T-helper 2 cell (primary cell): Measurements from ENCODE around the gene TENM4.
A peak's percentile ranks its signal among the peaks of the same experiment; 100 is the strongest.

Experiments
- DNase-seq, 5 experiments: peaks; one replicate each; pipeline versions ENCODE4 v3.0.0 to v3.0.0-alpha.2; 2012 to 2022

Gene TENM4

DNA sequence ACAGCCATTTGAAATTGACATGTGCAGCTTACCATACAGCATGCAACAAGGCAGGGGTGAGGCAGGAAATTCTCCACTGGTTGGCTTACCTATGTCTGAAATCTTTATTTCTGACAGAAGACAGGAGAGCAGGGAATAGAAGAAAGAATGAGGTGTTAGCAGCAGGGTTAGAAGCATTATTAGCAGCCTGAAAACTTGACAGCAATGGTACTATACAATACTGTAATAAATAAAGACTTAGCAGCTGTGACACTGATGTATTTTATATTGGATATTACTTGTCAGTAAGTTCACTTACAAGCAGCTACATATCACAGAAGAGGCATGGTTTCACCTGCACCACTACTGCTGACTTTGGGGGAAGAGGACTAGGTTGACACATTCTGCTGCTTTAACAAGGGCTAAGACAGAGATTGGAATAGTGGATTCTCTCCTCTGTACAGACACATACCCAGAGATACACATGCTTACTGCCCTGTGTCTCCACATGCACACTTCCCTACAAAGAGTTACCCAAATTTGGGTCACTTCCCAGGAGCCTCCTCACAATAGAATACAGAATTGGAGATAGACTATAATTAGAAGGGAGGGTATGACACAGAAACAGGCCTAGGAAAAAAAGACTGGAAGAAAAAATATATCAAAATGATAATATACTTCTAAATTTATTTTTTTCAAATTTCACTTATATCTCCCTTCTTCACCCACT, 720.4 kb downstream of the TENM4 start:
- DNase-seq: no peak

DNA sequence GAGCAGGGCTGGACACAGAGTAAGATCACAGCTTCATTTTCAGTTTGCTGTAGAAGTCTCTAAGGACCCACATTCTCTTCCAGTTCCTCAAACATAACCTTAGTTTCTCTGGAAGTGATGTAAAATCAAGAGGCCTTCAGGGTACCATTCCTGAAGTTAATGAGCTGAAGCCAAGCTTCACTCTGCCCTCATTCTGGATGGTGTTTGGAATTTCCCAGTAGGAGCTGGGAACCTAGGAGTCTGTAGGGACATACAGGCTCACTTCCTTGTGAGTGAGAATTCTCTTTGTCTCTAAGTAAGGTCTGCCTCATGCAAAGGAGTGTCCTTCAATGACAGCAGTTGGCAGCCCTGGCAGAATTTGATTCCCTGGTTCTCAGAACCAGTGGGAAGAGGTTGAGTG, 723.8 kb downstream of the TENM4 start:
- DNase-seq: no peak

DNA sequence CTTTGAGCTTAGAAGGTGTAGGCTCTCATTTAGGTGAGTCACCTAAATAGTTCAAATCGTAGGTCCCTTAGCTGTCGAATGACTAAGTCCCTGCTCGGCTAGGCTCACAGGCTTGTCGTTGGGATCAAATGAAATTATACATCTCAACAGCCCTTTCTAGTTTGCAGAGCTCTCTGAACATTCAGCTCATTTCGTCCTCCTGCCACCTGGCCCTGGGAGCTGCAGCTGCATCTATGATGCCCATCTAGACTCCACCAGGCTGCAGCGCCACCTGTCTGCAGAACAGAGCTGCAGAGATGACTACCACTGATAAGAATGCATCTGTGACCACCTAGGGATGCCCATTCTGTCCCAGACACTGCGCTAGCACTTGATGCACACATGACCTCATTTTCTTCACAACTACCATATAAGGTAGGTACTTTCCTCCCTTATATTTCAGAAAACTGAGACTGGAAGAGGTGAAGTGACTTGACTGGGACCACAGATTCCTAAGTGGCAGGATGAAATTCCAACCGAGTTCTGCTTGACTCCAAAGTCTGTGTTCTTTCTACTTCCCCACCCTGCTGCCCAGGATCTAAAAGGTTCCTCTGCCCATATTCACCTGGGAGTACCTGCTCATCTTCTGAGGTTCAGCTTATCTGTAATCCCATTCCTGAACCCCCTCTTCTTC, 725.1 kb downstream of the TENM4 start:
- peak in 2 of 5 experiments; percentile 6 to 57 for DNase-seq

DNA sequence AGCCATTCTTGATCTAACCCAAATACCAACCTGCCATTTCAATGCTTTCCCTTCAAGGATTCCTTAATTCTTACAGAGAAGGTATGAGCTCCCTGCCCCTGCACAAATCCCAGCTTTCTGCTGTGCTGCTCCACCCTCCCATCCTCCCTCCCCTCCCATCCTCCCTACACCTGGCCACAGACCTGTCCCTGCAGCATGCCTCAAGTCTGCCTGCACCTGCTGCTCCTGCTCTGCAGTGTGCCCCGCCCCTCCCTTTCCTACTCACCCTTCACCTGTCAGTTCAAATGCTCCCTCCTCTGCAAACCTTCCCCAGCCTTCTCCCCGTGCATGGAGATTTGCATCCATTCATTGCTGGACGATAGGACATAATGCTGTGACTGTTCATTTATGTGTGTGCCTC, 726.3 kb downstream of the TENM4 start:
- DNase-seq: no peak

DNA sequence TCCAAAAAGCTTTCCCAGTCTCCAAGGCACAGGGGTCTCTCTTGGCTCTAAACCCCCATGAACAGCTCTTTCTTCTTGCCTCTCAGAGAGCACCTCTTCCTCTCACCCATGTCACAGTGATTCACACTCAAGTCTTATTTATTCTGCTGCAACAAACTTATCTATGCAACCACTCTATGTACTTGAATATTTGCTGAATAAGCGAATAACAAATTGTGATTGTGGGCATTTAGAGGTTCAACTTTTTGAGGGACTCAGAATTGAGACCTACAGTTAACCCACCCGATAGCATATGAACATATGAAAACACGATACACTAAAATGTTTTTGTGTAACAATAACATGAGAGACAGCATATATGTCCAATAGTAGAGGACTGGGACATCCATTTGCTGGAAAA, 729.1 kb downstream of the TENM4 start:
- no peak for DNase-seq

DNA sequence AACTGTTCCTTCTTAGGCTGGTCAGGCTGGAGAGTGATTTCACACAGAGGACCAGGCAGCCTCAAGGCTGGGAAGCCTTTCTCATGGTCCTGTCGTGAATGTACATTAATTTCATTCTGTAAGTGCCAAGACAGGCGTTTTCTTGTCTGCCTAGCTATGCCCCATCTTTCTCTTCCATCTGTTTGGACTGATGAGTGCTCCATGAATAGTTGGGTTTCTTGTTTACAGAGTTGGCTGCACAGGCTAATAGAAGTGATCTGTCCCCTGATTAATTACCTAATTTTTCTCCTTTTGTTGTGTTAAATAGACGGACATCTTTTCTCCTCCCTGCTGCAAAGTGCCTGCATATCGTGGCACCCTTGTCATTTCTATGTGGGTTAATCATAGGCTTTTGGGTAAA, 730.4 kb downstream of the TENM4 start:
- no peak for DNase-seq

DNA sequence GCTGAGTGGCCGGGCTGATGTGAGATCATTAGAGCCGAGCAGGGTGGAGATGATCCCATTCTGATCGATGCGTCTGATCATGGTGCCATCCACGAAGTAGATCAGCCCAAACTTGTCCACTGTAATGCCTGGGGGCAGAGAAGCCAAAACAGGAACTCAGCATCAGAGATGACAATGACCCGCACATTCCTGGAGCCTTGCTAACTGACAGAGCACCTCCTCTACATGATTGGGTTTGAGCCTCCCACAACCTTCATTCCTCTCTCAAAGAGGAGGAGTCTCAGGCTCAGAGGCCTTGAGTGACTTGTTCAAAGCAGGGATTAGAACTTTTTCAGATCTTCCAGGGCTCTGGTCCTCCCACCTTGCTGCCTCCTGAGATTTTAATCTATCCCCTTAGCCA, 732.4 kb downstream of the TENM4 start:
- DNase-seq: no peak

DNA sequence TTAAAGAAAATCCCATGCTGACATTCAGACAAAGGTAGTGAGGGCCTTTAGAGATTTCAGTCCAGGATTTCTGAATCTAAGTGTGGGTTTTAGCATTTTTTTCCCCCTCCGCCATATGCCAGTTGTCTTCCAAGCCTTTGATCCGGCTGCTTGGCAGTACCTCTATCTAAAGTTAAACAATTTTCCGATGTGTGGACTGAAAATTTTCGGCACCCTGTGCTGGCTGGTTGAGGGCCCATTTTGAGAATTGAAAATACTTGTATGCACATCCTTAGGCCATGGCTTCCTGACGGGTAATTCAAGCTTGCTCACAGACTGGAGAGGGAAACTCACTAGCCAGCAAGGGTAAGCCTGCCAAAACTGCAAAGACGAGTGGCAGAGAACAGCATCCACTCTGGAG, 734.3 kb downstream of the TENM4 start:
- DNase-seq: no peak

DNA sequence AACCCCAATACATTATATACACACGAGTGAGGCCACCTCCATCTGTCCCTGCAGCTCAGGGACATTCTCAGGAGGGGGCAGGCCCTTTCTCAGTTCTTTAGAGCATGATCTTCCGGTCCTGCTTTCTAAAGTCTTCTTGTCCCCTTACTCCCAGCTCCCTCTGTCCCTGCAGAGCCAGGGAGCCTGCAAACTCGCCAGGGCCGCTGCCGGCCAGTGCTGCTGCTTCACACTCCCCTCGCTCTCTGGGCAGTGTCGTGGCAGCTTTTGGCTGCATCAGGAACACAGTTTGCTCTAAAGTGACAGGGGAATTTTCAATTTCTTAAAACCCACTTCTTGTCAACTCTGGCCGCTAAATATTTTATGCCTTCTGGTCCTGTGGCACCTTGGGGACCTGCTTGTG, 736.0 kb downstream of the TENM4 start:
- DNase-seq: no peak

DNA sequence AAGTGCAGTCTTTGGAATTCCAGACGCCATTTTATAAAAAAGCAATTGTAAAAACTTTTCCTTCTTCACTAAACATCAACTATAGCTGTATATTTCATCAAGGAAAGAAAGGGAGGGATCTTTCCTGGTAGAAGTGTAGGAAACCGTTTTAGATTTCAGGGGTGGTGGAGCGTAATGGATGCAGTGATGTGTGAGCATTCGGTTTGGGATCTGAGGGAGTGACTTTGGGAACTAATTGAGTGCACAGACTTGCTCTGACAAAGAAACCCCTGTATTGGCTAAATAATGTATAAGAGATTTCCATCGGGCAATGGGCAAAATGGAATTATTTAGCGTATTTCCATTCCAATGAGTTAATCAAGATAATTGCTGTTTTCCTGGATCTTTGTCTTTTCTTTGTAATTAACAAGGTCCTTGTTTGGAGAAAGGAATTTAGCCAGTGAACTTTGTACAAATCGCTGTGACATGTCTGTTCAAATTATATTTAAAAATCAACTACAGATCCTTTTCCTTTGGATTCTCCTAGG, 741.2 kb downstream of the TENM4 start:
- DNase-seq: no peak

DNA sequence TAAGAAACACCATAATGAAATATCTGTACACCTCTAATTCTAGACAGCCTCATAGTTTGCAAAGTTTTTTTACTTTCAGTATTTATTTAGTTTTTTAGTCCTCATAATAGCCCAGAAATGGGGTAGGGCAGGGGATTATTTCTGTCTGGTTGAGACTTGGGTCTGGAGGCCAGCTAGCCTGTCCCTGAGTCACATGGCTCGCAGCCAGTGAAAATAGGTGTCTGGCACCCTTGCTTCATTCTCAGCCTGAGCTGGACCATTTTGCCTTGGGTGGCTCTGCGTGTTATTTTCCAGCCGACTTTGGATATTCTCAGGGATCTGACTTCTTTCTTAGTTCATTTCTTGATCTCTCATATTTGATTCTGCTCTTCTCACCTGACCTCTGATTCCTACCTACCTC, 742.2 kb downstream of the TENM4 start:
- no peak for DNase-seq

DNA sequence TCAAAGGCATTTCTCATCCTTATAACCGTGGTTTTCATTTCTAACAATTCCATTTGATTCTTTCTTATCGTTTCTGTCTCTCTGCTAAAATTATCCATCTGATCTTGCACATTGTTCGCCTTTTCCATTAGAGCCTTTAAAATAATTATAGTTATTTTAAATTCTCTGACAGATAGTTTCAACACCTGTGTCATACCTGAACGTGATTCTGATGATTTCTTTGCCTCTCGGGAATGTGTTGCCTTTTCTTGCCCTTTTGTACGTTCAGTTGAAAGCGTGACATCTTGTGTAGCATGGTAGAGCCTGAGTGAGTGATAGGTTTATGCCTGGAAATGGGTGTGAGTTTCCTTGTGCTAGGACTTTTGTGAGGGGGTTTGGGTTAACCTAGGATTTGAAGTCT, 744.7 kb downstream of the TENM4 start:
- DNase-seq: no peak

DNA sequence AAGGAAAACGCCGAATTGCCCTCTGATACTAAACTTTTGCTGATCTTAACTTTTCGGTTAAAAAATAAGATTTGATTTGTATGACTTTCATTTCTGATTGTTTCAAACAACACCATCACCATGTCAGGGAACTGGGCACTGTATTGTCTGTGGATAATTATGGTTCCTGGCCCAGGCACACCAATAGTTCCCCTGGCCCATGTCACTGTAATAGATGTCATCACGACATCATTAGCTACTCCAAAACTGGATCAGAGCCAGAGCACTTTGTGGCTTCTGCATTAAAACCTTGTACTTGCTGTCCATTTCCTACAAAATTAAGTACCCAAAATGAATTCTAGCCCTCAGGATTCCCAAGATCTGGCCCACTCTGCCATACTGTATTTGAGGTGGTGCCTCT, 746.7 kb downstream of the TENM4 start:
- DNase-seq: no peak

DNA sequence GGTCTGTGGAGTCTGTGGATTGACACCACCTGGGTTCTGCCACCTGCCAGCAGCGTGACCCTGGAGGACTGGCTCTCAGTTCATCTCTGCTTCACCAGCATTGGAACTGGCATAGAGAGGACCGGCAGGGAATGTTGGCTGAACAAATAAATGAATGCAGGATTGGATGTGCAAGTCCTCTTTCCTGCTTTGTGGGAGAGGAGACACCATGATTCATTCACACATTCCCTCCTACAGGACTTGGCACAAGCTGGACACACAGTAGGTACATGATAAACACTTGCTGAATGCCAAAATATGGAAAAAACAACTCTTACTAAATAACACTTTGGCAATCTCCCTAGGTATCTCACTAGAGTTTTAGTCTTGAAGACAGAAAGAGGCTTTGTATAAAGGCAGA, 749.6 kb downstream of the TENM4 start:
- DNase-seq: no peak

DNA sequence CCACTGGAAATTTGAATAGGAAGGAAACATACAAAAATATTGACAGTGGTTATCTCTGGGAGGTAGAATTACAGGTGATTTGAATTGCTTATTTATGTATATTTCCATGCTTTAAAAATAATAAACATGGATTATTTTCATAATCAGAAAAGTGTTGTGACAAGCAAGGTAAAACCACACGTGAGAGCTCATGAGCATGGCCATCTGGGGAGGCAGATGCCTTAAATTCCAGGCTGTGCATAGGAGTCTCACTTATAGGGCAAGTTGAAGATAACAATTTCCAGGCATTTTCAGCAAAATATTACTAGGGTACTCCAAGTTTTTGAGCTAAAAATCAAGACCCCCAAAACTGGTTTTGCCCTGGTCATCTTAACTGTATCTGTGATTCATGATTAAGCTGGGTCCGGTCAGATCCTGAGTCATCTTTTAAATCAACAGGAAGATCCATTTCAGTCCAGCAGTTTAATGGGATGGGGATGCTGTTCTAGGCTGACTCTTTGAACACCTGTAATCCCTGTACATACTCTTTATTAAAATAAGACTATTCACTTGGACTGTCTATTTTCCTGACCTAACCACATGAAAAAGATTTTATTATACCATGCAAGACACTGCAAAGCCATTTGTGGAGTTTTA, 750.4 kb downstream of the TENM4 start:
- DNase-seq: no peak

DNA sequence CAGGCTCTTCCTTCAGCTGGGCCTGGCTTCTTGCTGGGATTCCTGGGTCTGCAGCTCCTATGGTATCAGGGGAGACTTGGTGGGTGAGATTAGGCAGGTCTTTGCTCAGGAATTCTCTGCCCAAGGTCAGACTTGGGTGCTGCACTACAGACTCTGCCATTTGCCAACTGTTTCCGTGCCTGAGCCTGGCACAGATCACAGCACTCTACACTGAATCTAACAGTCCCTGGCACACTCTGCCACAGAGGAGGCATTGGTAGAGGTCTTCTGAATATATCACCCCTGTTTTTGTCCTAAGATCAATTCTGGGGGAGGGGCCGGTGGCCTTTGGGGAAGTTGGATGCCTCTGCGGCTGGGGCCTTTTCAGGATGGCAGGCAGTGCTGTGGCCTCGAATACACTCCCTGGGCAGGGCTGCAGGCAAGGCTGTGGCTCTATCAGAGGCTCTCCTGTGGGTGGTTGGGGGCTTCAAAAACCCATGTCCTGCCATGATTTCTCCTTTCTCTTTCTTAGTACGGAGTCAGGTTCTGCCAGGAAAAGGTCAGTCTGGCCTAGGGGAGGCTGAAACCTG, 751.2 kb downstream of the TENM4 start:
- no peak for DNase-seq

DNA sequence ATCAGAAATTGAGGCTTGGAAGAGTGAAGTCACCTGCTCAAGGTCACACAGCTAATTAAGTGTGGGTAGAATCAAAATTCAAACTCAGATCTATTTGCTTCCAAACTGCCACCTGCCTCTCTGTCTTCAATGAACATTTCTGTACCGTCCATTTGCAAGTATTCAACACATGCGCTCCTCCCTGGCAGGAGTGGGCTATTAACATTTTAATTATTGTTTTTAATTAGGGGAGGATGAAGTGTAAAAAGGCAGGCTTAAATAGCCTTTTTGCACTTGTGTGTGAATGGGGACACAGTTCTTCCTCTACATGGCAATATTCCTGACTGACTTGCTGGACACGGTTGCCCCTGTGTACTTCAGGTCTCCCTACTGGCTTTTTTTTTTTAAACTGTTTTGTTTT, 751.7 kb downstream of the TENM4 start:
- no peak for DNase-seq

DNA sequence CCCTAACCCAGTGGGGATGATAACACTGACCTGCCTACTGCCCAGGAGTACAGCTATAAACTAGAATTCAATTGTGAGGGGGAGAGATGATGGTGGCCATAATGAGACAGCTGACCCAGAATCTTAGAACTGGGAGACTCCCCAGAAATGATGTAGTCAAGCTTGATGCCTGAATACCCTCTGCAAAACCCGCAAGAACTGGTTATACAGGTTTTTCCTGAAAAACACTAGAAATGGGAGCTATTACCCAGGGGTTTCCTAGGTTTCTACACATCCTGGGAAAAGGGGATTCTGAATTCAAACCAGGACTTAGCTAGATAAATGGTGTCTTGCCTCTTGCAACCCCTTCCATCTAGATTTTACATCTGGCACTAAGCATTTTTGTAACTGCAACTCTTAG, 752.4 kb downstream of the TENM4 start:
- no peak for DNase-seq

DNA sequence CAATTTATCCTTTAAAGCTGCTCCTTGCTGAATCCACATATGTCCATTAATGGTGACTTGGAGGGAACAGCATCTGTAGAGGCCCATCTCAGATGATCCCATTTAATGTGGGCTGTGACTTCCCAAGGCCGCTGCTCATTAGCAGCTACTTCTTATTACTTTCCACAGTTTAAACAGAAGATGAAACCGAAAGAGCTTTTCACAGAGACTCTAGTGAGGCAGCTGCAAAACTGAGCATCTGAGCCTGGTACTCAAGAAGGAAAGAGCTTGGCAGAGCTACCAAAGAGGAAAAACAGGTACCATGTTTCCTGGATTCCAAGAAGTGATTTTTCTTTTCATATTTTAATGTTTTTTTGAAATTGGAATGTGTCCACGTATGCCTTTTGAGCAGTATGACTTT, 755.7 kb downstream of the TENM4 start:
- DNase-seq: no peak

DNA sequence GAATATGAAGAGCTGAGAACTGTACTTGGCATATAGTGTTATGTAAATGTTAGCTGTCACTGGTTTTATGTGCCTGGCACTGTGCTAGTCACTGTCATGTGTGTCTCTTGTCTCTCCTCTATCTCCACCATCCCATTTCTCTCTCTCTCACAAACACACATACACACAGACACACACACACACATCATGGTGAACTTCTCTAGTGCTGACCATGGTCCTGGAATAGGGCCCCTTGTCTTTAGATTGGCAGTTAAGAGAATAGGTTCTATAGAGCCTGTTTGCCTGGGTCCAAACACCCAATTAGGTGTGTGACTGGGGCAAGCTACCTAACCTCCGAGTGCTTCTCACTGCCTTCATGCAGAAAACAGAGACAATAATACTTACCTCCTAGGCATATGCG, 756.5 kb downstream of the TENM4 start:
- no peak for DNase-seq

DNA sequence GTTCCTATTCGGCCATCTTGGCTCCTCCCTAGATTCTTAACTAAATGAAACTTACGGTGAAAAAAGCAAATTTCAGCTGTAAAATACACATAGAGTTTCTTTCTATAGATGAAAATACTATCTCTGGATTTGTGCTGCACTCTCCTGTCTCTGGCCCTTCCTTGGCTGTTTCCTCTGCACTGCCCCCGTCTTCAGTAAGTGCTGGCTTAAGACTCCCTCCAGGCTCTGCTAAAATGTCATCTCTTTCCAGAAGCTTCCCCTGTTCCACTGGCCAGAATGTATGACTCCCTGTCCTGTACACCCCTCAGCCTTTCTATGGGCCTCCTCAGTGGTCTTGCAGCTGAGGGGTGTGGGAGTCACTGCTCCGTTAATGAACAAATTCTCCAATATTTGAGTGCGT, 757.1 kb downstream of the TENM4 start:
- no peak for DNase-seq

DNA sequence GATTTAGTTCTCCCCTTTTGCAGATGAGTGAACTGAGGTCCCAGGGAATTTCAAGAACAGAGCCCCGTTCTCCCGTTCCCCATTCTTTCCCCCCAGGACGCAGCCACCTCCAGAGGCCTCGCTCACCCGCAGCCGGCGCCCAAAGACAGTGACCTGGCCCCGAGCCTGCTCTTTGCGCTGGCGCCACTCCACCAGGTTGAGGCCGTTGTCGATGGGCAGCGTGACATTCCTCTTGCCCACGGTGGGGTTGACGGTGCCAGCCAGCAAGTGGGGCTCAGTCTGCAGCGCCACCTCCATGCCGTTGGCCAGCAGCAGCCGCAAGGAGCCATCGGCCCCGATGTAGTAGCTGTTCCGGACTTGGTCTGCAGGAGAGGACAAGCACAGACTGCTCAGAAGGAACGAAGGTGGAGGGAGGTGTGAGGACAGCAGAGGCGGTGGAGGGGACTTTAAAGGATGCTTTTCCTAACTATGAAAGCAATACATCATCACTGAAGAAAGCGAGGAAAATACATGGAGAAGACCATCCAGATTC, 764.7 kb downstream of the TENM4 start:
- DNase-seq: no peak

DNA sequence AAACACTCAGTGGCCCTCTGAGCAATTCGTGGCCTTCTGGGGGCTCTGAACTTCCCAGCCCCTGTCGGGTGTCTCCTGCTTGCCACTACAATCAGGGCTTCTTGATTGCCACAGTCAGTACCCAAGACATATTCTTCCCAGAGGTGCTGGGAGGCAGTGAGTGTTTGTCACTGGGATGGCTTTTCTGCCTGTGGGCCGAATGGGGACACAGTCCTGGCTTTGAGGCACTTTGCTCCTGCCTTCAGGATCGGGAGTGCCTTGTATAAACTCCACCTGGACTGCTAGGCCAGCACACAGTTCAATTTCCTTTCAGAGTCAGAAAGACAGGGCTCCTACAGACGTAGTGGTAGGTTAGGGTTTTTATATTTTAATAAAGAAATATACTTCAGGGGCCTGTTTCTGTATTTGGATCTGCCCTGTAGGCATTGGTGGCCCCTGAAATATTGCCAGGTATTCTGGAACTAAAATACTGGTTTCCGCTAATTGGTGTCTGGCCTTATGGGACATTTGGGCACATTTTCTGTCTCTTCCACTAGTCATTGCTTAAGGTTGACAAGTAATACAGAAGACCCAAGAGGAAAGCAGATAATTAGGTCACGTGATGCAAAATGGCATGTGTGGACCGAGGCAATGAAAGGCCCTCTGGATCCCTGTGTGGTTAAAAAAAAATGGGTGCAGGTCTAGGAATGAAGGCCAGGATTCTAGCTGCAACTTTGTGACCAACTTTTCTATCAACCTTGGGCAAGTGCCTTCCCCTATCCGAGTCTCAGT, 767.8 kb downstream of the TENM4 start:
- DNase-seq: no peak
